Neural cell (in vitro differentiated cells): Measurements from ENCODE around the gene AGFG1. TPM values are rescaled to one million over a fixed set of nuclear protein-coding genes. Genes with fewer than 3 reads are reported as not detected.

Source experiments
- H2AFZ ChIP-seq: fragments of 200-600, 300-800 bp; sonication (generic), shearing (Covaris generic); 2 replicates; pipeline ENCODE4 v1.6.0; 2014; ENCODE audit warnings: low read depth, mild to moderate bottlenecking, antibody characterized with exemption, low read length, moderate library complexity
- H3F3A ChIP-seq: fragments of 200-600 bp; shearing (Covaris generic); 2 replicates; pipeline ENCODE4 v1.6.1; 2016; ENCODE audit warnings: mild to moderate bottlenecking, moderate library complexity, mixed read lengths, antibody characterized with exemption, low read length; ENCODE audit not compliant: insufficient read depth, poor library complexity, severe bottlenecking
- H3K27ac ChIP-seq: fragments of 200-600, 300-800 bp; sonication (generic), shearing (Covaris generic); 2 replicates; pipeline ENCODE4 v1.5.1; 2014; ENCODE audit warnings: mild to moderate bottlenecking, low read length, moderate library complexity
- H3K27me3 ChIP-seq: fragments of 300-800, 200-600 bp; sonication (generic), shearing (Covaris generic); 2 replicates; pipeline ENCODE4 v1.6.0; 2014; ENCODE audit warnings: mild to moderate bottlenecking, low read depth, low read length, moderate library complexity; ENCODE audit not compliant: insufficient read depth
- H3K36me3 ChIP-seq: fragments of 300-800, 200-600 bp; sonication (generic), shearing (Covaris generic); 2 replicates; pipeline ENCODE4 v1.5.1; 2014; ENCODE audit warnings: mild to moderate bottlenecking, antibody characterized with exemption, low read length, moderate library complexity; ENCODE audit not compliant: insufficient read depth
- H3K4me2 ChIP-seq: fragments of 300-800, 200-600 bp; sonication (generic), shearing (Covaris generic); 2 replicates; pipeline ENCODE4 v1.6.0; 2014; ENCODE audit warnings: mild to moderate bottlenecking, low read length
- H3K4me3 ChIP-seq: fragments of 300-800, 200-600 bp; sonication (generic), shearing (Covaris generic); 2 replicates; pipeline ENCODE4 v1.5.1; 2014; ENCODE audit warnings: mild to moderate bottlenecking, low read length, moderate library complexity
- H3K79me2 ChIP-seq: fragments of 200-600 bp; shearing (Covaris generic); replicated peaks from 2 replicates; pipeline ENCODE4 v1.6.0; 2014; ENCODE audit warnings: mild to moderate bottlenecking, low read length, moderate library complexity; ENCODE audit not compliant: insufficient read depth
- H3K9ac ChIP-seq: fragments of 300-800, 200-600 bp; sonication (generic), shearing (Covaris generic); 2 replicates; pipeline ENCODE4 v1.6.1; 2016; ENCODE audit warnings: mild to moderate bottlenecking, low read length, mixed read lengths
- H3K9me2 ChIP-seq: fragments of 200-600 bp; shearing (Covaris generic); 2 replicates; pipeline ENCODE4 v1.6.1; 2016; ENCODE audit warnings: mild to moderate bottlenecking, low read length, mixed read lengths; ENCODE audit not compliant: insufficient read depth
- H3K9me3 ChIP-seq: fragments of 200-600, 300-800 bp; sonication (generic), shearing (Covaris generic); 2 replicates; pipeline ENCODE4 v1.6.1; 2016; ENCODE audit warnings: mild to moderate bottlenecking, mixed run types, low read length, moderate library complexity, mixed read lengths
- H4K20me1 ChIP-seq: fragments of 200-600 bp; shearing (Covaris generic); 2 replicates; pipeline ENCODE4 v1.6.1; 2016; ENCODE audit warnings: mild to moderate bottlenecking, mixed run types; ENCODE audit not compliant: insufficient read depth
- EP300 ChIP-seq: fragments of 450-650 bp; conservative IDR thresholded peaks from 2 replicates; pipeline ENCODE4 v1.6.1; 2014; ENCODE audit warnings: antibody characterized with exemption, mild to moderate bottlenecking, moderate library complexity; ENCODE audit not compliant: poor library complexity, severe bottlenecking
- EZH2 ChIP-seq: fragments of 200-600, 300-800 bp; shearing (Covaris generic), sonication (generic); IDR thresholded peaks from 2 replicates; pipeline ENCODE4 v1.6.1; 2014; ENCODE audit warnings: antibody characterized with exemption, low read length, borderline replicate concordance, mild to moderate bottlenecking; ENCODE audit not compliant: insufficient read depth, poor library complexity, severe bottlenecking
- MXI1 ChIP-seq: fragments of 450-650 bp; conservative IDR thresholded peaks from 2 replicates; pipeline ENCODE4 v1.6.1; 2014; ENCODE audit warnings: antibody characterized with exemption, mild to moderate bottlenecking; ENCODE audit not compliant: poor library complexity, severe bottlenecking
- POLR2AphosphoS5 ChIP-seq: IDR thresholded peaks from 2 replicates; pipeline ENCODE4 v1.6.1; 2012
- RAD21 ChIP-seq: fragments of 450-650 bp; conservative IDR thresholded peaks from 2 replicates; pipeline ENCODE4 v1.6.1; 2014; ENCODE audit warnings: antibody characterized with exemption, mild to moderate bottlenecking, moderate library complexity
- SMC3 ChIP-seq: fragments of 450-650 bp; conservative IDR thresholded peaks from 2 replicates; pipeline ENCODE4 v1.6.1; 2014; ENCODE audit warnings: antibody characterized with exemption, mild to moderate bottlenecking, moderate library complexity; ENCODE audit not compliant: poor library complexity
- TAF1 ChIP-seq: IDR thresholded peaks from 2 replicates; pipeline ENCODE4 v1.6.1; 2012; ENCODE audit warnings: low read depth
- polyA plus RNA-seq: library from polyadenylated mRNA; depleted of rRNA; stranded (reverse); fragments of >200 nt; gene quantifications from 2 replicates; pipeline ENCODE4 v1.2.3, GENCODE V29; 2014
- TF ChIP-seq, protein P1 (sequence below): IDR thresholded peaks from 2 replicates; pipeline ENCODE4 v1.6.1; 2012; ENCODE audit warnings: borderline replicate concordance
- TF ChIP-seq, protein P2 (sequence below): fragments of 450-650 bp; IDR thresholded peaks from 2 replicates; pipeline ENCODE4 v1.5.1; 2014; ENCODE audit warnings: antibody characterized with exemption, mild to moderate bottlenecking, moderate library complexity; ENCODE audit not compliant: poor library complexity, severe bottlenecking

Gene AGFG1
- polyA plus RNA-seq, 1 donor from 2014 or later, result 106 TPM

DNA sequence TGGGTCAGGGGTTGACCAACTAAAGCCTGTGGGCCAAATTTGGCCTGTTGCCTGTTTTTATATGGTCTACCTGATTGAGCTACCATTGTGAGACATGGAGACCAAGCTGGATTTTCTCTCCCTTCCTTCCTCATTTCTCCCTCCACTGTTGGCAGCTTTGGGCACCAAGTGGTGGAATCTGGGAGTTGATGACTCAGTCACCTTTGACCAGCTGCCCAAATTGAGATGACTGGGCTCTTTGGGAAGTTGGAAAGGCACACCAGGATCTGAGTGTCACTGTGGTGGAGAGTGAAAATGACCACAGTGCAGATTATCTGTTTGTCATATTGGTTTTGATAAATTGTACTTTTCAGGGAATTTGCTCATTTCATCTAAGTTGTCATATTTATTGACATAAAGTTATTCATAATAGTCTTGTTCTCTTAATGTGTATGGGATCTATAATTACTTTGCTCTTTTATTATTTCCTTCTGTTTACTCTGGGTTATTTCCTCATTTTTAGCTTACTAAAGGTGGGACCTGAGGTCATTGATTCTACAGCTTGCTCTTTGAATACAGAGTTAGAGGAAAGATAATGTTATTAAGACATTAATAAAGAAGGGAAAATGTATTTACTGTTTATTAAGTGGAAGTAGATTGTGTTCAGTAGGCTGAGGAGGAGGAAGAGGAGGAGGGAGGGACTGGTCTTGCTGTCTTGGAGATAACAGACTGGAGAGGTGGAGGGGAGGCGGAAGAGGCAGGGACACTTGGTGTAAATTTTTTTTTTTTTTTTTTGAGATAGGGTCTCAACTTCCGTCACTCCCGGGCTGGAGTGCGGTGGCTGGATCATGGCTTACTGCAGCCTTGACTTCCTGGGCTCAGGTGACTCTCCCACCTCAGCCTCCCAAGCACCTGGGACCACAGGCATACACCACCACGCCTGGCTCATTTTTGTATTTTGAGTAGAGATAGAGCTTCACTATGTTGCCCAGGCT is 31.8 kb downstream of the AGFG1 start:
- no peaks in the 10 kb centered on the region for H3K27me3 ChIP-seq
- H3K9me2 ChIP-seq, result no peaks in the 10 kb centered on the region
- H3F3A ChIP-seq, result no peaks in the 10 kb centered on the region
- H3K27ac ChIP-seq, result no peak overlapping the region
- no peak overlapping the region for H3K4me3 ChIP-seq
- H2AFZ ChIP-seq, result no peak overlapping the region
- H4K20me1 ChIP-seq, result no peaks in the 10 kb centered on the region
- no peaks in the 10 kb centered on the region for H3K9me3 ChIP-seq
- TF ChIP-seq, protein P1, sequence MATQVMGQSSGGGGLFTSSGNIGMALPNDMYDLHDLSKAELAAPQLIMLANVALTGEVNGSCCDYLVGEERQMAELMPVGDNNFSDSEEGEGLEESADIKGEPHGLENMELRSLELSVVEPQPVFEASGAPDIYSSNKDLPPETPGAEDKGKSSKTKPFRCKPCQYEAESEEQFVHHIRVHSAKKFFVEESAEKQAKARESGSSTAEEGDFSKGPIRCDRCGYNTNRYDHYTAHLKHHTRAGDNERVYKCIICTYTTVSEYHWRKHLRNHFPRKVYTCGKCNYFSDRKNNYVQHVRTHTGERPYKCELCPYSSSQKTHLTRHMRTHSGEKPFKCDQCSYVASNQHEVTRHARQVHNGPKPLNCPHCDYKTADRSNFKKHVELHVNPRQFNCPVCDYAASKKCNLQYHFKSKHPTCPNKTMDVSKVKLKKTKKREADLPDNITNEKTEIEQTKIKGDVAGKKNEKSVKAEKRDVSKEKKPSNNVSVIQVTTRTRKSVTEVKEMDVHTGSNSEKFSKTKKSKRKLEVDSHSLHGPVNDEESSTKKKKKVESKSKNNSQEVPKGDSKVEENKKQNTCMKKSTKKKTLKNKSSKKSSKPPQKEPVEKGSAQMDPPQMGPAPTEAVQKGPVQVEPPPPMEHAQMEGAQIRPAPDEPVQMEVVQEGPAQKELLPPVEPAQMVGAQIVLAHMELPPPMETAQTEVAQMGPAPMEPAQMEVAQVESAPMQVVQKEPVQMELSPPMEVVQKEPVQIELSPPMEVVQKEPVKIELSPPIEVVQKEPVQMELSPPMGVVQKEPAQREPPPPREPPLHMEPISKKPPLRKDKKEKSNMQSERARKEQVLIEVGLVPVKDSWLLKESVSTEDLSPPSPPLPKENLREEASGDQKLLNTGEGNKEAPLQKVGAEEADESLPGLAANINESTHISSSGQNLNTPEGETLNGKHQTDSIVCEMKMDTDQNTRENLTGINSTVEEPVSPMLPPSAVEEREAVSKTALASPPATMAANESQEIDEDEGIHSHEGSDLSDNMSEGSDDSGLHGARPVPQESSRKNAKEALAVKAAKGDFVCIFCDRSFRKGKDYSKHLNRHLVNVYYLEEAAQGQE, result no peak
- no peak for TF ChIP-seq SMC3
- no peak for TF ChIP-seq MXI1
- TF ChIP-seq EZH2, result no peak
- no peak for TF ChIP-seq EP300
- TF ChIP-seq RAD21, result no peak
- TF ChIP-seq POLR2AphosphoS5, result no peak
- TF ChIP-seq, protein P2, sequence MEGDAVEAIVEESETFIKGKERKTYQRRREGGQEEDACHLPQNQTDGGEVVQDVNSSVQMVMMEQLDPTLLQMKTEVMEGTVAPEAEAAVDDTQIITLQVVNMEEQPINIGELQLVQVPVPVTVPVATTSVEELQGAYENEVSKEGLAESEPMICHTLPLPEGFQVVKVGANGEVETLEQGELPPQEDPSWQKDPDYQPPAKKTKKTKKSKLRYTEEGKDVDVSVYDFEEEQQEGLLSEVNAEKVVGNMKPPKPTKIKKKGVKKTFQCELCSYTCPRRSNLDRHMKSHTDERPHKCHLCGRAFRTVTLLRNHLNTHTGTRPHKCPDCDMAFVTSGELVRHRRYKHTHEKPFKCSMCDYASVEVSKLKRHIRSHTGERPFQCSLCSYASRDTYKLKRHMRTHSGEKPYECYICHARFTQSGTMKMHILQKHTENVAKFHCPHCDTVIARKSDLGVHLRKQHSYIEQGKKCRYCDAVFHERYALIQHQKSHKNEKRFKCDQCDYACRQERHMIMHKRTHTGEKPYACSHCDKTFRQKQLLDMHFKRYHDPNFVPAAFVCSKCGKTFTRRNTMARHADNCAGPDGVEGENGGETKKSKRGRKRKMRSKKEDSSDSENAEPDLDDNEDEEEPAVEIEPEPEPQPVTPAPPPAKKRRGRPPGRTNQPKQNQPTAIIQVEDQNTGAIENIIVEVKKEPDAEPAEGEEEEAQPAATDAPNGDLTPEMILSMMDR, result no peak
- no peak for TF ChIP-seq TAF1
- no peaks in the 10 kb centered on the region for H3K36me3 ChIP-seq
- no peak overlapping the region for H3K9ac ChIP-seq
- H3K4me2 ChIP-seq, result no peak overlapping the region
- H3K79me2 ChIP-seq, result peaks cover 73% of the 10 kb centered on the region

DNA sequence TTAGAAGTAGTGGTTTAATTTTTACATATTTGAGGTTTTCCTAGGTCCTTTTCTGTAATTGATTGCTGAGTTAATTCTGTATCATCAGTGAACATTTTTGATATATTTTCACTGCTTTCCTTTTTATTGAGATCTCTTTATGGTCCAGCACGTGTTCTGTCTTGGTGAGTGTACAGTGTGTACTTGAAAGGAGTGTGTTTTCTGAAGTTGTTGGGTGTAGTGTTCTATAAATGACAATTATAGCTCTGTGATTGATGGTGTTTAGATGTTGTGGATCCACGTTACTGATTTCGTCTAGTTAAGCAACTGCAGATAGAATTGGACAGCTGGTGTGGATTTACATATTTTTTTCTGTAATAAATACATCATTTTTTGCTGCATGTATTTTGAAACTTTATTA is 32.7 kb downstream of the AGFG1 start:
- Histone ChIP-seq H3K36me3 (no peaks in the 10 kb centered on the region), H2AFZ (no peak overlapping the region), H3K9ac (no peak overlapping the region), H4K20me1 (no peaks in the 10 kb centered on the region), H3K79me2 (peaks cover 73% of the 10 kb centered on the region), H3K9me3 (no peaks in the 10 kb centered on the region), H3K27ac (no peak overlapping the region), H3K4me2 (no peak overlapping the region), H3F3A (no peaks in the 10 kb centered on the region), H3K4me3 (no peak overlapping the region), H3K27me3 (no peaks in the 10 kb centered on the region), H3K9me2 (no peaks in the 10 kb centered on the region)
- TF ChIP-seq MXI1, result no peak
- no peak for TF ChIP-seq TAF1
- no peak for TF ChIP-seq SMC3
- no peak for TF ChIP-seq EZH2
- TF ChIP-seq RAD21, result no peak
- TF ChIP-seq, protein P1, result no peak
- TF ChIP-seq EP300, result no peak
- TF ChIP-seq, protein P2, result no peak
- no peak for TF ChIP-seq POLR2AphosphoS5
